Rectal smooth muscle tissue (tissue), 1 donor: ENCODE results near the gene OR52J3.

Source experiments
- H3K27ac ChIP-seq: one replicate; pipeline ENCODE4 v1.7.0; 2013; ENCODE audit warnings: low read depth, low read length, inconsistent platforms
- H3K27me3 ChIP-seq: one replicate; pipeline ENCODE4 v1.7.0; 2013; ENCODE audit warnings: low read length; ENCODE audit not compliant: control insufficient read depth, insufficient read depth
- H3K36me3 ChIP-seq: one replicate; pipeline ENCODE4 v1.7.0; 2013; ENCODE audit warnings: low read length; ENCODE audit not compliant: control insufficient read depth, insufficient read depth
- H3K4me1 ChIP-seq: one replicate; pipeline ENCODE4 v1.7.0; 2013; ENCODE audit warnings: low read length; ENCODE audit not compliant: control insufficient read depth, insufficient read depth
- H3K4me3 ChIP-seq: one replicate; pipeline ENCODE4 v1.7.0; 2013; ENCODE audit warnings: low read length
- H3K9ac ChIP-seq: one replicate; pipeline ENCODE4 v1.7.0; 2013; ENCODE audit warnings: low read length

The OR52J3 gene

GRCh38 chr11:5046226-5046625 is at the start of gene OR52J3:
Gene OR52J3 (plus strand): TSS chr11:5046526. CDS start chr11:5046526, 0 bp downstream.
- Histone ChIP-seq H3K27me3 (no peaks in the 10 kb centered on the region), H3K4me1 (no peaks in the 10 kb centered on the region), H3K27ac (no peak within 1 kb of the TSS), H3K9ac (no peak within 1 kb of the TSS), H3K4me3 (no peak within 1 kb of the TSS), H3K36me3 (no peaks in the 10 kb centered on the region)

- no peaks in the 10 kb centered on the region for H3K27me3 ChIP-seq
- H3K36me3 ChIP-seq: no peaks in the 10 kb centered on the region
- no peaks in the 10 kb centered on the region for H3K4me1 ChIP-seq
- no peak overlapping the region for H3K27ac ChIP-seq
- no peak overlapping the region for H3K4me3 ChIP-seq
- H3K9ac ChIP-seq: no peak overlapping the region
Observed at GRCh38 chr11:5004424-5005274, 41.7 kb upstream of the OR52J3 start.

- H3K4me3 ChIP-seq: no peak overlapping the region
- H3K4me1 ChIP-seq: no peaks in the 10 kb centered on the region
- H3K27ac ChIP-seq: no peak overlapping the region
- no peaks in the 10 kb centered on the region for H3K27me3 ChIP-seq
- no peaks in the 10 kb centered on the region for H3K36me3 ChIP-seq
- no peak overlapping the region for H3K9ac ChIP-seq
Observed at GRCh38 chr11:5007561-5007960, 38.8 kb upstream of the OR52J3 start.

- Histone ChIP-seq H3K4me1 (no peaks in the 10 kb centered on the region), H3K27ac (no peak overlapping the region), H3K36me3 (no peaks in the 10 kb centered on the region), H3K4me3 (no peak overlapping the region), H3K27me3 (no peaks in the 10 kb centered on the region), H3K9ac (no peak overlapping the region)
Observed at GRCh38 chr11:5011254-5011653, 35.1 kb upstream of the OR52J3 start.

- H3K27me3 ChIP-seq: no peaks in the 10 kb centered on the region
- H3K9ac ChIP-seq: no peak overlapping the region
- no peak overlapping the region for H3K4me3 ChIP-seq
- H3K36me3 ChIP-seq: no peaks in the 10 kb centered on the region
- no peak overlapping the region for H3K27ac ChIP-seq
- H3K4me1 ChIP-seq: no peaks in the 10 kb centered on the region
Observed at GRCh38 chr11:5013012-5013411, 33.3 kb upstream of the OR52J3 start.

GRCh38 chr11:5021996-5022395 is 24.3 kb upstream of the OR52J3 start:
- H3K36me3 ChIP-seq: no peaks in the 10 kb centered on the region
- no peak overlapping the region for H3K9ac ChIP-seq
- no peaks in the 10 kb centered on the region for H3K27me3 ChIP-seq
- H3K4me3 ChIP-seq: no peak overlapping the region
- no peaks in the 10 kb centered on the region for H3K4me1 ChIP-seq
- H3K27ac ChIP-seq: no peak overlapping the region

- no peak overlapping the region for H3K9ac ChIP-seq
- H3K36me3 ChIP-seq: no peaks in the 10 kb centered on the region
- no peaks in the 10 kb centered on the region for H3K4me1 ChIP-seq
- H3K4me3 ChIP-seq: no peak overlapping the region
- H3K27ac ChIP-seq: no peak overlapping the region
- H3K27me3 ChIP-seq: no peaks in the 10 kb centered on the region
Observed at GRCh38 chr11:5036669-5037068, 9.7 kb upstream of the OR52J3 start.

GRCh38 chr11:5037926-5038325 is 8.4 kb upstream of the OR52J3 start:
- H3K9ac ChIP-seq: no peak overlapping the region
- H3K27me3 ChIP-seq: no peaks in the 10 kb centered on the region
- H3K4me3 ChIP-seq: no peak overlapping the region
- no peak overlapping the region for H3K27ac ChIP-seq
- H3K36me3 ChIP-seq: no peaks in the 10 kb centered on the region
- H3K4me1 ChIP-seq: no peaks in the 10 kb centered on the region

- H3K27me3 ChIP-seq: no peaks in the 10 kb centered on the region
- no peaks in the 10 kb centered on the region for H3K36me3 ChIP-seq
- no peak overlapping the region for H3K9ac ChIP-seq
- no peaks in the 10 kb centered on the region for H3K4me1 ChIP-seq
- no peak overlapping the region for H3K27ac ChIP-seq
- no peak overlapping the region for H3K4me3 ChIP-seq
Observed at GRCh38 chr11:5038341-5038740, 8.0 kb upstream of the OR52J3 start.

- Histone ChIP-seq H3K36me3 (no peaks in the 10 kb centered on the region), H3K4me1 (no peaks in the 10 kb centered on the region), H3K27ac (no peak overlapping the region), H3K4me3 (no peak overlapping the region), H3K9ac (no peak overlapping the region), H3K27me3 (no peaks in the 10 kb centered on the region)
Observed at GRCh38 chr11:5040876-5041275, 5.5 kb upstream of the OR52J3 start.

GRCh38 chr11:5042091-5042490 is 4.2 kb upstream of the OR52J3 start:
- no peak overlapping the region for H3K27ac ChIP-seq
- no peak overlapping the region for H3K9ac ChIP-seq
- no peaks in the 10 kb centered on the region for H3K36me3 ChIP-seq
- H3K4me3 ChIP-seq: no peak overlapping the region
- H3K27me3 ChIP-seq: no peaks in the 10 kb centered on the region
- no peaks in the 10 kb centered on the region for H3K4me1 ChIP-seq

GRCh38 chr11:5043380-5043779 is 2.9 kb upstream of the OR52J3 start:
- no peak overlapping the region for H3K9ac ChIP-seq
- no peaks in the 10 kb centered on the region for H3K27me3 ChIP-seq
- no peaks in the 10 kb centered on the region for H3K36me3 ChIP-seq
- no peaks in the 10 kb centered on the region for H3K4me1 ChIP-seq
- no peak overlapping the region for H3K4me3 ChIP-seq
- no peak overlapping the region for H3K27ac ChIP-seq

- no peak overlapping the region for H3K27ac ChIP-seq
- no peak overlapping the region for H3K4me3 ChIP-seq
- no peaks in the 10 kb centered on the region for H3K4me1 ChIP-seq
- H3K9ac ChIP-seq: no peak overlapping the region
- H3K27me3 ChIP-seq: no peaks in the 10 kb centered on the region
- no peaks in the 10 kb centered on the region for H3K36me3 ChIP-seq
Observed at GRCh38 chr11:5046754-5047330, 516 bp downstream of the OR52J3 start.
